K562 (cell line): ENCODE data around the gene PPP1R3G. TPM values are rescaled to one million over a fixed set of nuclear protein-coding genes. Genes with fewer than 3 reads are reported as not detected.

Experiments
- ATAC-seq: fragments of 200-7000 bp; cut with Tn5 transposase; 3 replicates; pipeline ENCODE4 v1.9.1; 2020; ENCODE audit warnings: moderate library complexity
- BruUV-seq: library from RNA; stranded (reverse); fragments of 400-500 nt; replicated peaks from 2 replicates; lab custom pipeline; 2021; lab: Mats Ljungman, UMichigan
- CTCF ChIA-PET: fragments of 300-600 bp; formaldehyde crosslinking; extraction: SDS; loops from one replicate; lab custom pipeline; 2021; ENCODE audit warnings: low intra/inter-chr PET ratio; lab: Yijun Ruan, JAX
- POLR2A ChIA-PET: fragments of 300-600, 350-650 bp; sonication (Branson Sonifier 250); formaldehyde crosslinking; extraction: SDS; loops from one replicate; lab custom pipeline; 2021; ENCODE audit warnings: antibody characterized with exemption, inconsistent platforms; lab: Yijun Ruan, JAX
- DNase-seq, 4 experiments: peaks; one replicate each; pipeline versions ENCODE4 v3.0.0 to v3.0.0-alpha.2; 2011 to 2018; ENCODE audit warnings: low spot score in 3 of 4, mixed read lengths in 3 of 4; ENCODE audit errors: extremely low read depth in 1 of 4
- FAIRE-seq: peaks from 2 replicates; lab custom pipeline; 2011; peaks lifted over from hg19 to GRCh38; lab: Jason Lieb, UNC
- H2AFZ ChIP-seq: 2 replicates; pipeline ENCODE4 v1.6.0; 2011; ENCODE audit warnings: low read depth, low read length, control low read depth, inconsistent platforms
- H3K27ac ChIP-seq: fragments of 200-600 bp; 3 replicates; pipeline ENCODE4 v1.8.0; 2011; ENCODE audit warnings: low read depth, mild to moderate bottlenecking, control low read depth, inconsistent platforms, low read length, moderate library complexity, mixed read lengths; ENCODE audit errors: extremely low read depth
- H3K27me3 ChIP-seq, 2 experiments: fragments of 300-600 bp in 1 of 2; 2 replicates in 1 of 2; 3 replicates in 1 of 2; pipeline versions ENCODE4 v1.6.0 to v1.8.0; 2011; ENCODE audit warnings: inconsistent platforms in 2 of 2, low read length in 2 of 2, mild to moderate bottlenecking in 1 of 2, mixed read lengths in 1 of 2, moderate library complexity in 1 of 2; ENCODE audit not compliant: control insufficient read depth in 2 of 2, insufficient read depth in 2 of 2
- H3K36me3 ChIP-seq: fragments of 300-600 bp; 3 replicates; pipeline ENCODE4 v1.8.0; 2011; ENCODE audit warnings: mild to moderate bottlenecking, low read length, inconsistent platforms; ENCODE audit not compliant: control insufficient read depth, insufficient read depth
- H3K4me1 ChIP-seq, 2 experiments: fragments of 200-600 bp in 1 of 2; replicated peaks in 1 of 2; 2 replicates in 1 of 2; 3 replicates in 1 of 2; pipeline versions ENCODE4 v1.5.1 to v1.8.0; 2011; ENCODE audit warnings: inconsistent platforms in 2 of 2, low read length in 2 of 2, mild to moderate bottlenecking in 1 of 2, mixed read lengths in 1 of 2, moderate library complexity in 1 of 2; ENCODE audit not compliant: control insufficient read depth in 2 of 2, insufficient read depth in 2 of 2
- H3K4me2 ChIP-seq: 2 replicates; pipeline ENCODE4 v1.6.1; 2011; ENCODE audit warnings: low read length, control low read depth, inconsistent platforms, mixed read lengths; ENCODE audit not compliant: insufficient read depth
- H3K4me3 ChIP-seq: fragments of 200-600 bp; sonication (generic), shearing (Covaris generic); 2 replicates; pipeline ENCODE4 v1.5.1; 2016; ENCODE audit warnings: control low read depth, inconsistent platforms
- H3K79me2 ChIP-seq: fragments of 200-600 bp; 3 replicates; pipeline ENCODE4 v1.8.0; 2011; ENCODE audit warnings: low read length, inconsistent platforms; ENCODE audit not compliant: control insufficient read depth, insufficient read depth
- H3K9ac ChIP-seq, 2 experiments: 2 replicates each; pipeline versions ENCODE4 v1.6.0 to v1.6.1; 2011; ENCODE audit warnings: low read depth in 2 of 2, low read length in 2 of 2, control low read depth in 1 of 2, inconsistent platforms in 1 of 2, mild to moderate bottlenecking in 1 of 2, mixed read lengths in 1 of 2; ENCODE audit not compliant: insufficient read depth in 1 of 2
- H3K9me1 ChIP-seq: one replicate; pipeline ENCODE4 v1.6.0; 2011; ENCODE audit warnings: inconsistent platforms, mild to moderate bottlenecking, low read length, moderate library complexity; ENCODE audit not compliant: control insufficient read depth, insufficient read depth
- H3K9me3 ChIP-seq: replicated peaks from 2 replicates; pipeline ENCODE4 v1.5.1; 2011; ENCODE audit warnings: low read depth, low read length, inconsistent platforms; ENCODE audit not compliant: control insufficient read depth, insufficient read depth
- H4K20me1 ChIP-seq: replicated peaks from 2 replicates; pipeline ENCODE4 v1.6.1; 2011; ENCODE audit warnings: low read length, inconsistent platforms, mixed read lengths; ENCODE audit not compliant: control insufficient read depth, insufficient read depth
- ARID1B ChIP-seq: fragments of 450-650 bp; IDR thresholded peaks from 2 replicates; pipeline ENCODE4 v1.6.1; 2016; ENCODE audit warnings: antibody characterized with exemption, mild to moderate bottlenecking, inconsistent platforms
- SMAD2 ChIP-seq: fragments of 150-350 bp; IDR thresholded peaks from 2 replicates; pipeline ENCODE4 v1.6.1; 2014; ENCODE audit warnings: low read depth, mild to moderate bottlenecking, low read length
- ZBTB9 ChIP-seq: fragments of 450-650 bp; formaldehyde crosslinking; IDR thresholded peaks from 2 replicates; pipeline ENCODE4 v1.4.0; 2020; ENCODE audit warnings: mild to moderate bottlenecking, moderate library complexity
- WGBS: fragments of 100-300 bp; shearing (Covaris generic); methylation state at CpG from one replicate; pipeline ENCODE4 v1.1.6; 2016; ENCODE audit warnings: low coverage, mixed read lengths; ENCODE audit not compliant: insufficient coverage; ENCODE audit errors: missing lambda C conversion rate; 5-methylcytosine and 5-hydroxymethylcytosine counted together
- in situ Hi-C: fragments of 300-500 bp; cut with MboI; formaldehyde crosslinking; loops from 4 replicates; pipeline ENCODE4 v1.15.0; 2018; ENCODE audit warnings: inconsistent platforms, mixed read lengths
- intact Hi-C: fragments of 100-400 bp; cut with micrococcal nuclease; formaldehyde crosslinking; loops from 2 replicates; pipeline ENCODE4 v1.14.2; 2022
- polyA plus RNA-seq, 8 experiments: library from polyadenylated mRNA; depleted of rRNA in 4 of 8; stranded (reverse) in 5 of 8; unstranded in 3 of 8; fragments of >200 nt; fragmentation: Nextera tagmentation in 2 of 8; fragmentation: Illumina TruSeq in 1 of 8; extraction: Ambion mirVana in 2 of 8; extraction: Trizol in 1 of 8; gene quantifications; 2 replicates each; pipeline versions ENCODE4 v1.2.1 to v1.2.3, GENCODE V29; 2011 to 2014; ENCODE audit warnings: inconsistent platforms in 1 of 8, missing spikeins in 1 of 8
- total RNA-seq, 7 experiments: library from RNA; depleted of rRNA in 6 of 7; stranded (reverse); fragments of >200 nt in 6 of 7; fragmentation: Illumina TruSeq in 2 of 7; extraction: Trizol in 2 of 7; gene quantifications; 2 replicates each; pipeline versions ENCODE4 v1.2.1 to v1.2.3, GENCODE V29; 2011 to 2021; ENCODE audit warnings: low replicate concordance in 1 of 7
- TF ChIP-seq, protein P1 (sequence below), 2 experiments: fragments of 250-450 bp in 1 of 2; fragments of 450-650 bp in 1 of 2; sonication (Bioruptor Pico) in 1 of 2; IDR thresholded peaks; 2 replicates each; pipeline versions ENCODE4 v1.6.1 to v1.8.0; 2016 to 2021; ENCODE audit warnings: mild to moderate bottlenecking in 2 of 2, moderate library complexity in 2 of 2, missing compliant biosample characterization in 1 of 2, missing genetic modification characterization in 1 of 2
- TF ChIP-seq, protein P2 (sequence below): sonication (generic); formaldehyde crosslinking; IDR thresholded peaks from 2 replicates; pipeline ENCODE4 v1.8.1; 2022; ENCODE audit warnings: missing genetic modification reagents

Gene PPP1R3G
- total and polyA plus RNA-seq, 9 of the 15 experiments (the other 6 are each of a cell fraction or from before 2014, with no cell fraction given): 0.01 to 0.13 (median 0.01) TPM; not detected in 4

DNA sequence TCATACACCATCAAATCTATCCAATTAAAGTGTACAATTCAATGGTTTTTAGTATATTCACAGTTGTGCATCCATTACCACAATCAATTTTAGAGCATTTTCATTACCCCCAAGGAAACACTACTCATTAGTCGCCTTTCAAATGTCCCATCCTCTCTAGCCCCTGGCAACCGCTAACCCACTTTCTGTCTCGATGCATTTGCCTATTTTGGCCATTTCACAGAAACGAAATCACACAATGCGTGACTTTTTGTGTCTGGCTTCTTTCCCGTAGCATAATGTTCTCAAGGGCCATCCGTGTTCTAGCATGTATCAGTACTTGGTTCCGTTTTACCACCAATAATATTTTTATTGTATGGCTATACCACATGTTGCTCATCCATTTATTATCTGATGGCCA is 51.7 kb downstream of the PPP1R3G start:
- Histone ChIP-seq H3K27me3 (no peaks in the 10 kb centered on the region), H3K9ac (no peak overlapping the region), H3K4me2 (no peak overlapping the region), H3K79me2 (no peaks in the 10 kb centered on the region), H3K36me3 (no peaks in the 10 kb centered on the region), H4K20me1 (0 out of 2 replicates have a peak, but pooled peaks cover 2% of the 10 kb centered on the region), H3K9me3 (no peaks in the 10 kb centered on the region), H3K4me1 (no peaks in the 10 kb centered on the region), H3K4me3 (no peak overlapping the region), H3K27ac (no peak overlapping the region), H2AFZ (no peak overlapping the region), H3K9me1 (no peaks in the 10 kb centered on the region)
- FAIRE-seq (no peak), ATAC-seq (no peak), DNase-seq (no peak)
- ChIA-PET POLR2A (interaction anchor here (0.6 to 0.8 kb wide), 2 partner anchors 11 to 71 kb away, joined by 3 read pairs; no protein-coding TSS in a partner anchor), CTCF (no interaction called here)
- 78% methylated on average over 8 of the region's 8 CpGs for WGBS
- intact Hi-C loops: no loop called here
- no TSS peak for BruUV-seq
- in situ Hi-C loops: loop anchor here (25.0 kb wide), 1 partner anchor 1400 kb away; no protein-coding TSS in a partner anchor
- TF ChIP-seq, protein P1, sequence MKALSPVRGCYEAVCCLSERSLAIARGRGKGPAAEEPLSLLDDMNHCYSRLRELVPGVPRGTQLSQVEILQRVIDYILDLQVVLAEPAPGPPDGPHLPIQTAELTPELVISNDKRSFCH (CRISPR knock-in tag; IDR thresholded peaks at IDR 0.05): no peak
- TF ChIP-seq, protein P1 (tag; IDR thresholded peaks at IDR 0.05): no peak
- TF ChIP-seq ZBTB9 (no peak), SMAD2 (no peak), ARID1B (no peak)
- TF ChIP-seq, protein P2, sequence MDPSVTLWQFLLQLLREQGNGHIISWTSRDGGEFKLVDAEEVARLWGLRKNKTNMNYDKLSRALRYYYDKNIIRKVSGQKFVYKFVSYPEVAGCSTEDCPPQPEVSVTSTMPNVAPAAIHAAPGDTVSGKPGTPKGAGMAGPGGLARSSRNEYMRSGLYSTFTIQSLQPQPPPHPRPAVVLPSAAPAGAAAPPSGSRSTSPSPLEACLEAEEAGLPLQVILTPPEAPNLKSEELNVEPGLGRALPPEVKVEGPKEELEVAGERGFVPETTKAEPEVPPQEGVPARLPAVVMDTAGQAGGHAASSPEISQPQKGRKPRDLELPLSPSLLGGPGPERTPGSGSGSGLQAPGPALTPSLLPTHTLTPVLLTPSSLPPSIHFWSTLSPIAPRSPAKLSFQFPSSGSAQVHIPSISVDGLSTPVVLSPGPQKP (CRISPR knock-in tag): no peak

Other genes starting within 250 kb of the PPP1R3G start
- gene RPP40, start 81.3 kb upstream of the PPP1R3G start, total RNA-seq (2014; rRNA removed): 34.7 and 41.1 TPM in 2 replicates
- 39.9 and 41.0 TPM in 2 replicates for gene RPP40, start 81.3 kb upstream of the PPP1R3G start, total RNA-seq (2014; rRNA removed; fragmentation: Illumina TruSeq; extraction: Trizol)
- gene RPP40, start 81.3 kb upstream of the PPP1R3G start, total RNA-seq (2015; rRNA removed; fragmentation: Illumina TruSeq; extraction: Trizol): 36.4 and 39.0 TPM in 2 replicates
- 28.1 and 30.2 TPM in 2 replicates for gene RPP40, start 81.3 kb upstream of the PPP1R3G start, total RNA-seq (2021)
- 15.9 and 22.6 TPM in 2 replicates for gene RPP40, start 81.3 kb upstream of the PPP1R3G start, polyA plus RNA-seq (2011; rRNA removed)
- gene RPP40, start 81.3 kb upstream of the PPP1R3G start, polyA plus RNA-seq (2014; fragmentation: Illumina TruSeq; extraction: Trizol): 48.2 and 51.2 TPM in 2 replicates
- gene RPP40, start 81.3 kb upstream of the PPP1R3G start, polyA plus RNA-seq (2014; fragmentation: Nextera tagmentation; extraction: Ambion mirVana): 100 to 1,000 TPM; 103 to 114 TPM
- 35.7 and 46.6 TPM in 2 replicates for gene RPP40, start 81.3 kb upstream of the PPP1R3G start, polyA plus RNA-seq (2014; rRNA removed)
- 24.2 and 28.8 TPM in 2 replicates for gene LYRM4, start 175.6 kb downstream of the PPP1R3G start, total RNA-seq (2014; rRNA removed)
- 41.1 and 41.8 TPM in 2 replicates for gene LYRM4, start 175.6 kb downstream of the PPP1R3G start, total RNA-seq (2014; rRNA removed; fragmentation: Illumina TruSeq; extraction: Trizol)
- gene LYRM4, start 175.6 kb downstream of the PPP1R3G start, total RNA-seq (2015; rRNA removed; fragmentation: Illumina TruSeq; extraction: Trizol): 29.0 and 33.9 TPM in 2 replicates
- gene LYRM4, start 175.6 kb downstream of the PPP1R3G start, total RNA-seq (2021): 56.2 and 69.4 TPM in 2 replicates
- 66.4 and 69.4 TPM in 2 replicates for gene LYRM4, start 175.6 kb downstream of the PPP1R3G start, polyA plus RNA-seq (2011; rRNA removed)
- gene LYRM4, start 175.6 kb downstream of the PPP1R3G start, polyA plus RNA-seq (2014; fragmentation: Illumina TruSeq; extraction: Trizol): 31.3 and 36.9 TPM in 2 replicates
- 10 to 100 TPM; 50.2 to 61.0 TPM for gene LYRM4, start 175.6 kb downstream of the PPP1R3G start, polyA plus RNA-seq (2014; fragmentation: Nextera tagmentation; extraction: Ambion mirVana)
- gene LYRM4, start 175.6 kb downstream of the PPP1R3G start, polyA plus RNA-seq (2014; rRNA removed): 29.9 and 40.8 TPM in 2 replicates
- 22.5 and 30.7 TPM in 2 replicates for gene FARS2, start 176.2 kb downstream of the PPP1R3G start, total RNA-seq (2014; rRNA removed)
- gene FARS2, start 176.2 kb downstream of the PPP1R3G start, total RNA-seq (2014; rRNA removed; fragmentation: Illumina TruSeq; extraction: Trizol): 24.3 and 27.5 TPM in 2 replicates
- gene FARS2, start 176.2 kb downstream of the PPP1R3G start, total RNA-seq (2015; rRNA removed; fragmentation: Illumina TruSeq; extraction: Trizol): 27.9 and 28.1 TPM in 2 replicates
- gene FARS2, start 176.2 kb downstream of the PPP1R3G start, total RNA-seq (2021): 25.8 and 26.6 TPM in 2 replicates
- 26.1 and 27.0 TPM in 2 replicates for gene FARS2, start 176.2 kb downstream of the PPP1R3G start, polyA plus RNA-seq (2011; rRNA removed)
- 24.1 and 25.9 TPM in 2 replicates for gene FARS2, start 176.2 kb downstream of the PPP1R3G start, polyA plus RNA-seq (2014; fragmentation: Illumina TruSeq; extraction: Trizol)
- 10 to 100 TPM; 52.3 to 62.2 TPM for gene FARS2, start 176.2 kb downstream of the PPP1R3G start, polyA plus RNA-seq (2014; fragmentation: Nextera tagmentation; extraction: Ambion mirVana)
- gene FARS2, start 176.2 kb downstream of the PPP1R3G start, polyA plus RNA-seq (2014; rRNA removed): 16.5 and 25.5 TPM in 2 replicates